DND-41 (cell line): Measurements from ENCODE around the gene ATF2.

Source experiments
- ATAC-seq: fragments of 200-7000 bp; cut with Tn5 transposase; 3 replicates; pipeline ENCODE4 v1.9.1; 2021; ENCODE audit warnings: low read depth; ENCODE audit not compliant: insufficient read depth
- DNase-seq: peaks from one replicate; pipeline ENCODE4 v3.0.0-alpha.2; 2020
- H2AFZ ChIP-seq: 2 replicates; pipeline ENCODE4 v1.6.0; 2012; ENCODE audit warnings: low read depth, low read length
- H3K27ac ChIP-seq: 2 replicates; pipeline ENCODE4 v1.5.1; 2012; ENCODE audit warnings: low read length, inconsistent platforms
- H3K27me3 ChIP-seq: fragments of 200-600 bp; sonication (generic); 2 replicates; pipeline ENCODE4 v1.6.0; 2012; ENCODE audit warnings: low read length, mild to moderate bottlenecking, inconsistent platforms; ENCODE audit not compliant: insufficient read depth, poor library complexity
- H3K36me3 ChIP-seq: 2 replicates; pipeline ENCODE4 v1.5.1; 2012; ENCODE audit warnings: low read length, inconsistent platforms; ENCODE audit not compliant: insufficient read depth
- H3K4me1 ChIP-seq: 2 replicates; pipeline ENCODE4 v1.5.1; 2012; ENCODE audit warnings: mild to moderate bottlenecking, low read length; ENCODE audit not compliant: insufficient read depth
- H3K4me2 ChIP-seq: 2 replicates; pipeline ENCODE4 v1.6.0; 2012; ENCODE audit warnings: mild to moderate bottlenecking, moderate library complexity, low read length, inconsistent platforms; ENCODE audit not compliant: insufficient read depth
- H3K4me3 ChIP-seq, 2 experiments: fragments of 200-600 bp in 1 of 2; shearing (Covaris generic) in 1 of 2; 2 replicates each; pipeline ENCODE4 v1.5.1; 2012 to 2016; ENCODE audit warnings: inconsistent platforms in 2 of 2, low read length in 2 of 2, mild to moderate bottlenecking in 2 of 2, low read depth in 1 of 2, moderate library complexity in 1 of 2
- H3K79me2 ChIP-seq: 2 replicates; pipeline ENCODE4 v1.6.0; 2012; ENCODE audit warnings: low read length, inconsistent platforms; ENCODE audit not compliant: insufficient read depth
- H3K9ac ChIP-seq: 2 replicates; pipeline ENCODE4 v1.6.0; 2012; ENCODE audit warnings: low read depth, mild to moderate bottlenecking, inconsistent platforms, low read length, moderate library complexity
- H3K9me3 ChIP-seq: 2 replicates; pipeline ENCODE4 v1.5.1; 2012; ENCODE audit warnings: low read length, moderate library complexity, mild to moderate bottlenecking, inconsistent platforms; ENCODE audit not compliant: insufficient read depth, severe bottlenecking
- H4K20me1 ChIP-seq: 2 replicates; pipeline ENCODE4 v1.6.0; 2012; ENCODE audit warnings: low read length; ENCODE audit not compliant: insufficient read depth
- CTCF ChIP-seq: IDR thresholded peaks from 2 replicates; pipeline ENCODE4 v1.5.1; 2012; ENCODE audit warnings: borderline replicate concordance, low read length, moderate library complexity, mild to moderate bottlenecking; ENCODE audit not compliant: poor library complexity, severe bottlenecking; ENCODE audit errors: extremely low read depth
- EZH2 ChIP-seq: IDR thresholded peaks from 3 replicates; pipeline ENCODE4 v1.6.1; 2012; ENCODE audit warnings: borderline replicate concordance, low read depth, mild to moderate bottlenecking, moderate library complexity, low read length, inconsistent platforms; ENCODE audit not compliant: severe bottlenecking

Gene ATF2

GRCh38 chr2:175154661-175155082, 13.3 kb downstream of the ATF2 start:
- H3K27me3 ChIP-seq = no peaks in the 10 kb centered on the region
- TF ChIP-seq EZH2 (no peak), CTCF (no peak)
- peaks cover 68% of the 10 kb centered on the region for H4K20me1 ChIP-seq
- DNase-seq (no peak), ATAC-seq (no peak)
- no peak overlapping the region for H2AFZ ChIP-seq
- peaks cover 99% of the 10 kb centered on the region for H3K79me2 ChIP-seq
- H3K27ac ChIP-seq = no peak overlapping the region
- peaks cover 28% of the 10 kb centered on the region for H3K36me3 ChIP-seq
- H3K4me3 ChIP-seq = no peak overlapping the region
- no peaks in the 10 kb centered on the region for H3K4me1 ChIP-seq
- H3K4me2 ChIP-seq = no peak overlapping the region
- no peak overlapping the region for H3K9ac ChIP-seq
- H3K9me3 ChIP-seq = no peaks in the 10 kb centered on the region

DNA sequence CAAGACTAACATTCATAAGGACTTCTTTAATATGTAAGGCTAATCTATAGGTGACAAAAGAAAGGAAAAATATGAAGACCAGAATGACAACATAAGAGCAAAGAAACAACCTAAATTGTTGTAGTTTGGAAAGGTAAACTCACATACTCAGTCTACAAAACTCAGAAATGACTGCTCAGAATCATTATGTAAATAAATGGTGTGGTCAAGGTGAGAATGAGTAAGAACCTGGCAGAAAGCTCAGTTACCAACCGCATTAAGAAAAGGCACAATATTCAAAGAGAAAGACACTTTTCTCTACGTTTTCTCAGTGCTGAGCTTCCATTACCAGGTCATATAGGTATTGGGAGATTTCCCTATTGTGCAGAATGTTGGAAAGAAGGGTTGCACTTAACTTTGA, 15.8 kb downstream of the ATF2 start:
- peaks cover 42% of the 10 kb centered on the region for H3K36me3 ChIP-seq
- TF ChIP-seq CTCF (no peak), EZH2 (no peak)
- peaks cover 99% of the 10 kb centered on the region for H3K79me2 ChIP-seq
- no peaks in the 10 kb centered on the region for H3K9me3 ChIP-seq
- DNase-seq (no peak), ATAC-seq (no peak)
- no peak overlapping the region for H2AFZ ChIP-seq
- H3K27me3 ChIP-seq = no peaks in the 10 kb centered on the region
- no peak overlapping the region for H3K9ac ChIP-seq
- no peak overlapping the region for H3K4me2 ChIP-seq
- peaks cover 70% of the 10 kb centered on the region for H4K20me1 ChIP-seq
- no peak overlapping the region for H3K27ac ChIP-seq
- no peaks in the 10 kb centered on the region for H3K4me1 ChIP-seq
- no peak overlapping the region for H3K4me3 ChIP-seq

DNA sequence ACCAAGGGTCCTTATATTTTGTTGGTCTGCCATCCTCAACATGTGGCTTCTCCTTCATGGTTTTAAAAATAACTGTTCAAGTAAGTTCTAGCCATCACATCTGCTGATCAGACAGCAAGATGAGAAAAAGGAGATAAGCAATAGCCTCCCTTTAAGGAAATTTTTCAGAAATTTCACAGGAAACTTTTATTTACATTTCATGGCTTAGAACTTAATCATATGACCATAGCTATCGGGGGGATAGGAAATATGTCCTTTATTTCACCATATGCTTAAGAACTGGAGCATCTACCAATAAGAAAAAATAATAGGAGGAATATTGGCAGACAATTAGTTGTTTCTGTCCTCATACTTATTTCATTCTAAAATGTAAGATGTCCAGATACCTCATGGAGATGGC, 16.2 kb downstream of the ATF2 start:
- peaks cover 66% of the 10 kb centered on the region for H4K20me1 ChIP-seq
- ATAC-seq (no peak), DNase-seq (no peak)
- H2AFZ ChIP-seq = no peak overlapping the region
- no peak overlapping the region for H3K4me2 ChIP-seq
- no peaks in the 10 kb centered on the region for H3K4me1 ChIP-seq
- TF ChIP-seq EZH2 (no peak), CTCF (no peak)
- H3K27ac ChIP-seq = no peak overlapping the region
- no peaks in the 10 kb centered on the region for H3K9me3 ChIP-seq
- no peak overlapping the region for H3K9ac ChIP-seq
- no peak overlapping the region for H3K4me3 ChIP-seq
- H3K36me3 ChIP-seq = peaks cover 37% of the 10 kb centered on the region
- no peaks in the 10 kb centered on the region for H3K27me3 ChIP-seq
- H3K79me2 ChIP-seq = peaks cover 99% of the 10 kb centered on the region

- ATAC-seq = no peak
- Histone ChIP-seq H3K9ac (no peak overlapping the region), H2AFZ (no peak overlapping the region), H3K27ac (no peak overlapping the region), H3K4me1 (no peaks in the 10 kb centered on the region), H3K36me3 (peaks cover 50% of the 10 kb centered on the region), H3K9me3 (no peaks in the 10 kb centered on the region), H4K20me1 (peaks cover 64% of the 10 kb centered on the region), H3K79me2 (peaks cover 100% of the 10 kb centered on the region), H3K4me3 (no peak overlapping the region), H3K4me2 (no peak overlapping the region), H3K27me3 (no peaks in the 10 kb centered on the region)
- no peak for DNase-seq
- TF ChIP-seq CTCF (no peak), EZH2 (no peak)
Measured at GRCh38 chr2:175147186-175147585, 20.8 kb downstream of the ATF2 start.
